ENCODE results near the gene LRRC7.

- TF ChIP-seq, protein P1, sequence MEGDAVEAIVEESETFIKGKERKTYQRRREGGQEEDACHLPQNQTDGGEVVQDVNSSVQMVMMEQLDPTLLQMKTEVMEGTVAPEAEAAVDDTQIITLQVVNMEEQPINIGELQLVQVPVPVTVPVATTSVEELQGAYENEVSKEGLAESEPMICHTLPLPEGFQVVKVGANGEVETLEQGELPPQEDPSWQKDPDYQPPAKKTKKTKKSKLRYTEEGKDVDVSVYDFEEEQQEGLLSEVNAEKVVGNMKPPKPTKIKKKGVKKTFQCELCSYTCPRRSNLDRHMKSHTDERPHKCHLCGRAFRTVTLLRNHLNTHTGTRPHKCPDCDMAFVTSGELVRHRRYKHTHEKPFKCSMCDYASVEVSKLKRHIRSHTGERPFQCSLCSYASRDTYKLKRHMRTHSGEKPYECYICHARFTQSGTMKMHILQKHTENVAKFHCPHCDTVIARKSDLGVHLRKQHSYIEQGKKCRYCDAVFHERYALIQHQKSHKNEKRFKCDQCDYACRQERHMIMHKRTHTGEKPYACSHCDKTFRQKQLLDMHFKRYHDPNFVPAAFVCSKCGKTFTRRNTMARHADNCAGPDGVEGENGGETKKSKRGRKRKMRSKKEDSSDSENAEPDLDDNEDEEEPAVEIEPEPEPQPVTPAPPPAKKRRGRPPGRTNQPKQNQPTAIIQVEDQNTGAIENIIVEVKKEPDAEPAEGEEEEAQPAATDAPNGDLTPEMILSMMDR (IDR thresholded peaks at IDR 0.05; ENCODE audit: low read length): no peak
- no peak for TF ChIP-seq EZH2 (optimal IDR thresholded peaks at IDR 0.05; ENCODE audit: low read depth, low read length)
- no peak for TF ChIP-seq EZH2phosphoT487 (IDR thresholded peaks at IDR 0.05; ENCODE audit: low read length)
Measured at GRCh38 chr1:69573911-69574310, 6.2 kb downstream of the LRRC7 start.
